SJSA1 (cell line): ENCODE data around the gene BROX. TPM values are rescaled to one million over a fixed set of nuclear protein-coding genes. Genes with fewer than 3 reads are reported as not detected.
A peak's percentile ranks its signal among the peaks of the same experiment; 100 is the strongest.
"Not testable (repeated sequence)": the region's sequence is repeated elsewhere in the genome, so short reads cannot be mapped to it uniquely, and the experiment has no call there.

Experiments used
- DNase-seq, 2 experiments: peaks; one replicate each; pipeline ENCODE4 v3.0.0-alpha.2; 2015 to 2020; ENCODE audit warnings: low spot score in 2 of 2, low read depth in 1 of 2
- H3K27ac ChIP-seq: fragments of 250-450 bp; sonication (Bioruptor Pico); 2 replicates; pipeline ENCODE4 v1.5.1; 2020; ENCODE audit warnings: mild to moderate bottlenecking, moderate library complexity
- H3K27me3 ChIP-seq: fragments of 250-450 bp; sonication (Bioruptor Pico); replicated peaks from 2 replicates; pipeline ENCODE4 v1.5.1; 2020; ENCODE audit warnings: mild to moderate bottlenecking, moderate library complexity
- H3K36me3 ChIP-seq: fragments of 250-450 bp; sonication (Bioruptor Pico); 2 replicates; pipeline ENCODE4 v1.5.1; 2020; ENCODE audit warnings: mild to moderate bottlenecking
- H3K4me1 ChIP-seq: fragments of 250-450 bp; sonication (Bioruptor Pico); replicated peaks from 2 replicates; pipeline ENCODE4 v1.6.1; 2021; ENCODE audit warnings: mild to moderate bottlenecking
- H3K4me3 ChIP-seq: fragments of 250-450 bp; sonication (Bioruptor Pico); 2 replicates; pipeline ENCODE4 v1.5.1; 2020; ENCODE audit warnings: mild to moderate bottlenecking
- H3K9me3 ChIP-seq: fragments of 250-450 bp; sonication (Bioruptor Pico); replicated peaks from 2 replicates; pipeline ENCODE4 v1.5.1; 2020; ENCODE audit warnings: mild to moderate bottlenecking
- total RNA-seq: library from RNA; depleted of rRNA; stranded (reverse); fragments of >200 nt; shearing (Covaris generic); gene quantifications from 2 replicates; pipeline ENCODE4 v1.2.3, GENCODE V29; 2014

Gene BROX
- total RNA-seq, 1 experiment from 2014 or later = 67.6 TPM

DNA sequence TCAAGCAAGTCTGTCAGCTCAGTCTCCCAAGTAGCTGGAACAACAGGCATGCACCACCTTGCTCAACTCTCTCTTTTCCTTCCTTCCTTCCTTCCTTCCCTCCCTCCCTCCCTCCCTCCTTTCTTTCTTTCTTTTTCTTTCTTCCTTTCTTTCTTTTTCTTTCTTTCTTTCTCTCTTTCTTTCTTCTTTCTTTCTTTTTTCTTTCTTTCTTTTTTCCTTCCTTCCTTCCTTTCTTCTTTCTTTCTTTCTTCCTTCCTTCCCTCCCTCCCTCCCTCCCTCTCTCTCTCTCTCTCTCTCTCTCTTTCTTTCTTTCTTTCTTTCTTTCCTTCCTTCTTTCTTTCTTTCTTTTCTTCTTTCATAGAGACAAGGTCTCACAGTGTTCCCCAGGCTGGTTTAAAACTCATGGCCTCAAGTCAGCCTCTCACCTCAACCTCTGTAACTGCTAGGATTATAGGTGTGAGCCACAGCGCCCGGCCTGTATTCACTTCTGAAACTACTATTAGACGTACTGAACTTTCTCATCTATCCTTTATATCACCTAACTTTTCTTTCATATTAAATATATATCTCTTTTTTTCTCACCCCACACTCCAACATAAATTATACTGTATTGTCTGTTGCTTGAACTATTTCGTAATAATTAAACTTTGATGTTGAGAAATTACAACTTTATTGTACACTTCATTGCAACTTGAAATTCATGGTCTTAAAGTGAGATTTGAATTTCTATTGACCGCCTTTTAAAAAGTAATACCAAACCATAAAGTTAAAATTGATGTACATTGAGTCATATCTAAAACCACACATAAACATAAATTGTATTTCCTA lies 29.5 kb downstream of the BROX start:
- not testable (repeated sequence) for H3K9me3 ChIP-seq, H3K27me3 ChIP-seq, H3K4me1 ChIP-seq, H3K4me3 ChIP-seq, H3K36me3 ChIP-seq, H3K27ac ChIP-seq, DNase-seq

DNA sequence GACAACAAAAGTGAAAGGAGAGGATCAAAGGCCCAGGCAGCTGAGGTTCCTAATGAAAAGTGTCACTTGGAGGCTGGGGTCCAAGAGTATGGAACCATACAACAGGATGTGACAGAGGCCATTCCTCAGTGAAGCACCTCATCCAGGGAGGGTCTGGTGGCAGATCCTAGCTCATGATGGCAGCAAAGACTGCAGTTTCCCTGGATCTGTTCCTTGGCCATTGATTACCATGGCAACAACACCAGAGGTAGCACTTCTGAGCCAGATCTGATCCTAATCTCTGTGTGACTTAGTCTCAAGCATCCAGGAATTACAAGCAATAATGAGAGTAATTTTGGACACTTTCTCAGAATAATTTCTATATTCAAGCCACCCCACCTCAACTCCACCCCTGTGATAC lies 37.6 kb downstream of the BROX start:
- Histone ChIP-seq H3K27me3 (no peaks in the 10 kb centered on the region), H3K27ac (no peak overlapping the region), H3K36me3 (no peaks in the 10 kb centered on the region), H3K4me3 (no peak overlapping the region), H3K4me1 (peaks cover 15% of the 10 kb centered on the region), H3K9me3 (no peaks in the 10 kb centered on the region)
- DNase-seq = no peak

DNA sequence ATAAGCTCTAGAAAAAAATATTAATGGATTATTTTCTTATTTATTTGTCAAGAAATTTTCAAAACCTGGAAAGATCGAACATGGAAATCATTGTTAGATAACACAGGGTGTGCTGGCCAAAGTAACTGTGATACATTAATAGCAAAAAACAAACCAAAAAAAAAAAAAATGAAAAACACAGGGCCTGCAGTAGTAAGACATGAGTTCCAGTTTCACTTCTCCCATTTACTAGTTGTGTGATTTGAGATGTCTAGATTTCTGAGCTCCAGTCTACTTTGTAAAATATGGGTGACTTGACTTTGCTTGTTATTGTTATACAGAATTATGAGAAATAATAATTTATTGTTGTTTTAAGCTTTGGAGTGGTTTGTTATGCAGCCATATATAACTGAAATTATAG lies 38.3 kb downstream of the BROX start:
- Histone ChIP-seq H3K27me3 (no peaks in the 10 kb centered on the region), H3K4me1 (peaks cover 23% of the 10 kb centered on the region), H3K9me3 (no peaks in the 10 kb centered on the region), H3K36me3 (no peaks in the 10 kb centered on the region), H3K4me3 (no peak overlapping the region), H3K27ac (no peak overlapping the region)
- DNase-seq = no peak

DNA sequence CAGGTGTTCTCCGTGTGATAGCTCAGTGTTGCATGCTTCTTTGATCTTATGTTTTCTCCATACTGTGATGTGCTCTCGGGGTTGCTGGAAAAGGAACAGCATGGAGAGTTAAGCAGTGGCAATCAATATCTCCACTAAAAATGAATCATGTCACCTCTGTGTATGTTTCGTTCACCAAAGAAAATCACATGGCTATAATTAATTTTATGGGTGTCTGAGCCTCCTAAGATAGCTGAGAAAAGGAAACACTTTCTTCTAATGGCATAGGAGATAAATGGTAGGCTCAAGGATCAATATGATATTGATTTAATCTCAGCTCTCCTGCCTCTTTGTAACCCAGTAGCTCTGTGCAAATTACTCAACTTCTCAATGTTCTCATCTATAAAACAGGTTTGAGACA lies 38.9 kb downstream of the BROX start:
- DNase-seq = no peak
- no peak overlapping the region for H3K4me3 ChIP-seq
- no peaks in the 10 kb centered on the region for H3K9me3 ChIP-seq
- H3K36me3 ChIP-seq = no peaks in the 10 kb centered on the region
- peaks cover 23% of the 10 kb centered on the region for H3K4me1 ChIP-seq
- H3K27ac ChIP-seq = no peak overlapping the region
- H3K27me3 ChIP-seq = no peaks in the 10 kb centered on the region

DNA sequence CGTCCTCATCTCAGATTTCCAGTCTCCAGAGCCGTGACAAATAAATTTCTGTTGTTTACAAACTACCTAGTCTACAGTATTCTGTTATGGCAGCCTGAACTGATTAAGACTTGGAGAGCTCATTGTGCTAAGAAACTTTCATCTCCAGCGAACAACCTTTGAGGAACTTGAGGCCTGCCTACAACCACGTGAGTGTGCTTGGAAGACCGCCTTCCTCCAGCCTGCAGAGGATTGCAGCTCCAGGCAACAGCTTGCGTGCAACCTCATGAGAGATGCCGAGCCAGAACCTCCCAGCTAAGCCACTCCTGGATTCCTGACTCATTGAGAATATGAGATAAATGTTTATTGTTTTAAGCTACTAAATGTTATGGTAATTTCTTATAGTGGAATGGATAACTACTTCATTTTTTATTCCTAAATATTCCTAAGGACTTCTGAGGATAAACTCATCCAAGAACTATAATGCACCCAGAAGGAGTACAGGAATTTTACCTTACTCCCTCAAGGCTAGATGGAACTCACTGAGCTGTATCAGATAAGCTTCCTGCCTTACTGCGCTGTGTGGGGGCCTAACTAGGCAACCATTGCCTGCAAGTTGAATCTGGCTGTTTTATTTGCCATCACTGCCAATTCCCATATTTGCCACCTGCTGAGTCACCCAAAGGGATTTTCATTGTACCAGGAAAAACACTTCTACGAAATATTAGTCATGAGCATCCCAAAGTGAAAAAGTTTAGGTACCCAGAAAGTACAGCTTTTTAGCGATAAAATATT lies 42.2 kb downstream of the BROX start:
- H3K36me3 ChIP-seq = no peaks in the 10 kb centered on the region
- H3K4me3 ChIP-seq = no peak overlapping the region
- peak overlapping the region; percentile 57 for H3K27ac ChIP-seq

DNA sequence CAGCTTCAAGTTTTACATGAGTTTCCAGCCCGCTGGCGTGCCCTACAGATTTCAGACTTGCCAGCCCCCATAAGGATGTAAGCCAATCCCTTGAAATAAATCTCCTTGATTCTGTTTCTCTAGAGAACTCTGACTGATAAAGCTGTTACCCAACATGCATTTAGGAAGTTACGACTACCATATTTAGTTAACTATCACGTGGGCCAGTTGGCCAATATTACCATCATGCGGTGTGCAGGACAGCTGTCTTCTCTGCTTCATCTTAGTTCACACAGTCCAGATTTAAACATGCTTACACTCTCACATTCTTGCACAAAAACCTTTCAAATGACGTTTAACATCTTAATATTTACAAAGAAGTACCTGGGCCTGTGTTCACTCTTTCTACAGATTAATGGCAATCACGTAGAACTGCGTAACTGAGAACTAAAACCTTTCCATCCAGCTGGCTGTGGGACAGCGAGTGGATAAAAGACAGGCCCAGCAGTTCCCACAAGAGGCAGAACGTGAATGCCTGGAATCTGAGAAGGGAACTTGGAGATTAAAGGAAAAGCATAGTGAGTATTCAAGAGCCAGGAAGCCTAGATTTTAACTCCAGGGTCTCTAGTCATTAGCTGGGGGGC lies 45.4 kb downstream of the BROX start:
- no peaks in the 10 kb centered on the region for H3K9me3 ChIP-seq
- DNase-seq = no peak
- H3K4me3 ChIP-seq = no peak overlapping the region
- no peaks in the 10 kb centered on the region for H3K27me3 ChIP-seq
- peaks cover 23% of the 10 kb centered on the region for H3K4me1 ChIP-seq
- H3K27ac ChIP-seq = no peak overlapping the region
- H3K36me3 ChIP-seq = no peaks in the 10 kb centered on the region

More for the DNA sequence above, 42.2 kb downstream of the BROX start:
- DNase-seq = peak; percentile 90 to 92
- H3K9me3 ChIP-seq = no peaks in the 10 kb centered on the region
- peaks cover 23% of the 10 kb centered on the region for H3K4me1 ChIP-seq
- no peaks in the 10 kb centered on the region for H3K27me3 ChIP-seq

DNA sequence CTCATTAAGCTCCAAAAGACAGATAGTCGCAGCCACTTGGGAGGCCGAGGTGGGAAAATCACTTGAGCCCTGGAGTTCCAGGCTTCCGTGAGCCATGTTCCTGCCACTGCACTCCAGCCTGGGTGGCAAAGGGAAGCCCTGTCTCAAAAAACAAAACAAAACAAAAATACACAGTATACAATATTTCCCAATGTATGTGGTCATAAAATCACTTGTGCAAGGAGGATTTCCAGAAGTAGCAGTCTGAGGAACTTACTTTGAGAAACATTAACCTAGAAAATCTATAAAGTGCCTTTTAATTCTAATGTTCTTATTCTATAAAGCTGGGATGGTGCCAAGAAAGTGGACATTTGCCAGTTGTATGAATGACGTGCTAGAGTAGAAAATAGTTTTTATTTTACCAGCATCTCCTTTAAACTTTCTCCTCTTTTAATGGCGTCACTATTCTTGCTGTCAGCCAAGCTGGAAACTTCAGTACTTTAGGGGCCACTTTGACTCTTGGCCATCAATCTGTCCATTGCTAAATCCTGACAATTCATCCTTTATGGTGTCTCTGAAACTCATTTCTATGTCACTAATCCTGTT lies 47.2 kb downstream of the BROX start:
- H3K4me1 ChIP-seq = peaks cover 12% of the 10 kb centered on the region

DNA sequence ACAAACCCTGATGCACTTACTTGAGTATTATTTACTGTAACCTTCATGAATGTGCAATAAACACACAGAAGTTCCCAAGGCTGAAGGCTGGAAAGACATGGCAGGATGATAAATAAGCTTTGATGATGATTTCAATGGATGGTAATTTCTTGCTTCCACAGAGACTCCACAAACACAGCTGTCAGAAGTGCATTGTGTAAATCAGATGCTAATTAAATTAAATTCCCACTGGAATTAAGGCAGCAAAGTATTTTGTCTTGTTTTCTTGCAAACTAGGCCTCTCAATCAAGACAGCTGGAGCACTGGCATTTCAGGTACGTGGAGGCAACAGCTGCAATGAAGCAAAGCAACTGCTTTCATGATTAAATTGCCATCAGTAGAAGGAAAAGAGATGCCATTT lies 48.7 kb downstream of the BROX start:
- Histone ChIP-seq H3K36me3 (no peaks in the 10 kb centered on the region), H3K27ac (no peak overlapping the region), H3K27me3 (no peaks in the 10 kb centered on the region), H3K9me3 (no peaks in the 10 kb centered on the region), H3K4me1 (no peaks in the 10 kb centered on the region), H3K4me3 (no peak overlapping the region)
- DNase-seq = no peak

More for the DNA sequence above, 47.2 kb downstream of the BROX start:
- DNase-seq = no peak
- H3K4me3 ChIP-seq = no peak overlapping the region
- no peaks in the 10 kb centered on the region for H3K36me3 ChIP-seq
- H3K9me3 ChIP-seq = no peaks in the 10 kb centered on the region
- no peaks in the 10 kb centered on the region for H3K27me3 ChIP-seq
- H3K27ac ChIP-seq = no peak overlapping the region

DNA sequence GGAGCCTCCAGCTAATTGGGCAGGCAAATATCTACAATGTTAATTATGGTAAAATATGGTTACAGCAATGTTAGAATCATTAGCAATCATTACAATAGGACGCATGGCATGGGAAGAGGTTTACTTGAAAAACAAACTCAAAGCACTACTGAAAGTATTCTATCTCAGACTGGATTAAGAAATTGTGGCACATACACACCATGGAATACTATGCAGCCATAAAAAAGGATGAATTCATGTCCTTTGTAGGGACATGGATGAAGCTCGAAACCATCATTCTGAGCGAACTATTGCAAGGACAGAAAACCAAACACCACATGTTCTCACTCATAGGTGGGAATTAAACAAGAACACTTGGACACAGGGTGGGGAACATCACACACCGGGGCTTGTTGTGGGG lies 49.8 kb downstream of the BROX start:
- H3K36me3 ChIP-seq, H3K9me3 ChIP-seq, H3K4me1 ChIP-seq, H3K4me3 ChIP-seq, DNase-seq, H3K27me3 ChIP-seq, H3K27ac ChIP-seq: not testable (repeated sequence)

DNA sequence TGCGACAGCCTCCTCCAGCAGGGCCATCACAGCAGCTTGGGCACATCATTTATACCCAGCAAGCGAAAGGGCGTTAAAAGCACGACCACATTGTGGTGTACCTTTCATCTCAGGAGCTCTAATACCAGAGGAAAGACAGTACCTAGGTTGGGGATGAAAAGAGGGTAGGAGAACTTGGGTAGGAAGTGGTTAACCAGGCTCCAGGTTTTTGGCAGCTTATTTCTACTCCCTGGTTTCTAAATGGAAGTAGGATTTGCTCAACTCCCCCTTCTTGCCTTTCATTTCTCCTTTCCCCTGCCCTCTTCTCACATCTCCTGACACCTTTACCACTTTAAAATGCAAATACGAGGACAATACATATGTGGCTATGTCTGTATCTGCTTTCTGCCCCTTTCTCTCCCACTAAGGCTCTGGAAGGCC lies 54.8 kb downstream of the BROX start:
- Histone ChIP-seq H3K27me3 (no peaks in the 10 kb centered on the region), H3K4me3 (no peak overlapping the region), H3K9me3 (peaks cover 7% of the 10 kb centered on the region), H3K4me1 (peaks cover 10% of the 10 kb centered on the region), H3K36me3 (no peaks in the 10 kb centered on the region), H3K27ac (no peak overlapping the region)
- DNase-seq = no peak

DNA sequence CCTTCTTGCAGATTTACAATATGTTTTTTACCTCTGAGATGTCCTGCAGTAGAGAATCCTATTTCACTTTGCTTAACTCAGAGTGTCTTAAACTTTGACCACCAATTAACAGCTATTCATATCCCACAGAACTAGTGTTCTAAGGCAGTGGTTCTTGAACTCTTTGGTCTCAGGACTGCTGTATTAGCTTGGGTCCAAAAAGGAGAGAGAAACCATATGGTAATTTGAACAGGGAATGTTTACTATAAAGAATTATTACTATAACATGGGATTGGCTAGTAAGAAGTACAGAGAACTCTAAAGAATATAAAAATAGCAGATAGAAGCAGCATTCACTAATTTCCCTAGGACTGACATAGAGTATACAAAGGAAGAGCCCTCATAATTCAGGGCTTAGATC lies 56.2 kb downstream of the BROX start:
- H3K27me3 ChIP-seq = no peaks in the 10 kb centered on the region
- no peak for DNase-seq
- H3K36me3 ChIP-seq = no peaks in the 10 kb centered on the region
- peaks cover 7% of the 10 kb centered on the region for H3K9me3 ChIP-seq
- H3K4me1 ChIP-seq = peaks cover 10% of the 10 kb centered on the region
- no peak overlapping the region for H3K27ac ChIP-seq
- no peak overlapping the region for H3K4me3 ChIP-seq

DNA sequence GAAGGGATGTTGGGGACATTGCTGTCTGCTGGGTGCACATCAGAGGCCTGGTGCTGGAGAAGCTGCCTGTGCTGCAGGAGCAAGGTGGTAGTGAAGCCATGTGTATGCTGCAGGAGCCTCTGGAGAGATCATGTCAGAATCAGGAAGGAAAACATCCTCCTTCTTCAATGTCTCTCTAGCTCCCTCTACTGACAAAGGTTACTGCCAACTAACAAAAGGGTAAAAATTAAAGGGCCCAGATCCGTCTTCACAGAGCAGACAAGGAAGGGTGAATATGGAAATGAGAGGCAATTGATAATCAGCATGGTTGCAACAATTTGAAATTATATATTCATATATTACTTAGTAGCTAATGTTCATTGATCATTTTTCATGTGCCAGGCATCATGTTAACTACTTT lies 56.8 kb downstream of the BROX start:
- Histone ChIP-seq H3K27ac (no peak overlapping the region), H3K9me3 (peaks cover 7% of the 10 kb centered on the region), H3K36me3 (no peaks in the 10 kb centered on the region), H3K27me3 (no peaks in the 10 kb centered on the region), H3K4me3 (no peak overlapping the region), H3K4me1 (peaks cover 10% of the 10 kb centered on the region)
- DNase-seq = no peak

DNA sequence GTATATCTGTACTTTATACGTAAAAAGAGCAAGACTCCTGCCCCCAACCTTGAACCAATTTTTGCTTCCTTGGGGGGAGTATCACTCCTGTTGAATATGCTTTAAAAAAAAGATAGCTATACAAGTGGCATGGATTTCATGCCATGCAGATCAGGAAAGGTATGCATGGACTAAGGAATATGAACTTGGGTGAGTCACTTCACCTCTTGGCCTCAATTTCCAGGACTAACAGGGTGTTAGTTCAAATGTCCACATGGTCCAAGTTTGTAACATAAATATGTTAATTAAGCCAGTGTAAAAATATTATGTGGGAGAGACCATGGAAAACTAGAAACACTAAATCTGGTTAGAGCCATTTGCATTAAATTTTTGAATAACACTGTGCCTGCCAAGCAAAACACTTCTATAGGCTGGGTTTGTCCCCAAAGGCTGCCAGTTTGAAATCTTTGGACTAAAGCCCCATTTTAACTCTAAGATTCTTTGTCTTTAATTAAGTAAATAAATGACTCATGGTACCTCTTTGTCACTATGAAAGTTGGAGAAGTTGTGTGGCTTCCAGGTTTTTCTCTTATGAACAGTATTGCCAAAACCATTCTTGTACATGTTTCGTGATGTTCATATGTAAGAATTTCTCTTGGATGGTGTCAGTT lies 57.7 kb downstream of the BROX start:
- Histone ChIP-seq H3K9me3 (peaks cover 7% of the 10 kb centered on the region), H3K36me3 (no peaks in the 10 kb centered on the region), H3K27ac (no peak overlapping the region), H3K27me3 (no peaks in the 10 kb centered on the region), H3K4me1 (peaks cover 10% of the 10 kb centered on the region), H3K4me3 (no peak overlapping the region)
- no peak for DNase-seq
